Non-pigmented ciliary epithelial cell (primary cell): ENCODE data around the gene SHROOM3.
"Not testable (repeated sequence)": the region's sequence is repeated elsewhere in the genome, so short reads cannot be mapped to it uniquely, and the experiment has no call there.

Source experiments
- DNase-seq: peaks from one replicate; pipeline ENCODE4 v3.0.0-alpha.2; 2010; ENCODE audit warnings: low read depth

The SHROOM3 gene

GRCh38 chr4:76445911-76446310, 10.9 kb downstream of the SHROOM3 start:
- no peak for DNase-seq

GRCh38 chr4:76447393-76447851, 12.4 kb downstream of the SHROOM3 start:
- no peak for DNase-seq

GRCh38 chr4:76448211-76448610, 13.2 kb downstream of the SHROOM3 start:
- no peak for DNase-seq

- DNase-seq: no peak
These were observed 14.3 kb downstream of the SHROOM3 start for GRCh38 chr4:76449362-76449767.

GRCh38 chr4:76449833-76450232, 14.8 kb downstream of the SHROOM3 start:
- DNase-seq: no peak

GRCh38 chr4:76453232-76453631, 18.2 kb downstream of the SHROOM3 start:
- no peak for DNase-seq

GRCh38 chr4:76454073-76454472, 19.0 kb downstream of the SHROOM3 start:
- DNase-seq: not testable (repeated sequence)

- DNase-seq: no peak
These were observed 22.9 kb downstream of the SHROOM3 start for GRCh38 chr4:76457885-76458284.

- no peak for DNase-seq
These were observed 23.3 kb downstream of the SHROOM3 start for GRCh38 chr4:76458297-76458696.

GRCh38 chr4:76458825-76459224, 23.8 kb downstream of the SHROOM3 start:
- no peak for DNase-seq

- peak; percentile 77 for DNase-seq
These were observed 24.3 kb downstream of the SHROOM3 start for GRCh38 chr4:76459291-76459723.

GRCh38 chr4:76463568-76463967, 28.5 kb downstream of the SHROOM3 start:
- no peak for DNase-seq

GRCh38 chr4:76470064-76470463, 35.0 kb downstream of the SHROOM3 start:
- DNase-seq: no peak

- no peak for DNase-seq
These were observed 35.5 kb downstream of the SHROOM3 start for GRCh38 chr4:76470532-76470931.

GRCh38 chr4:76476571-76476970, 41.5 kb downstream of the SHROOM3 start:
- no peak for DNase-seq

- no peak for DNase-seq
These were observed 49.6 kb downstream of the SHROOM3 start for GRCh38 chr4:76484654-76485053.

GRCh38 chr4:76485450-76485849, 50.4 kb downstream of the SHROOM3 start:
- no peak for DNase-seq

- DNase-seq: no peak
These were observed 51.7 kb downstream of the SHROOM3 start for GRCh38 chr4:76486588-76487276.

- DNase-seq: no peak
These were observed 52.6 kb downstream of the SHROOM3 start for GRCh38 chr4:76487621-76488020.

GRCh38 chr4:76488455-76488854, 53.4 kb downstream of the SHROOM3 start:
- no peak for DNase-seq

GRCh38 chr4:76488888-76489685, 54.1 kb downstream of the SHROOM3 start:
- DNase-seq: no peak

- no peak for DNase-seq
These were observed 54.7 kb downstream of the SHROOM3 start for GRCh38 chr4:76489686-76490161.

GRCh38 chr4:76492055-76492454, 57.0 kb downstream of the SHROOM3 start:
- no peak for DNase-seq
